Common myeloid progenitor, CD34-positive (primary cell): ENCODE measurements around the gene CA4.

Experiments
- CTCF ChIA-PET: fragments of 350-600 bp; sonication (Branson Sonifier 250); formaldehyde crosslinking; loops from one replicate; lab custom pipeline; 2021; ENCODE audit warnings: antibody characterized with exemption; lab: Charles Lee
- POLR2A ChIA-PET: fragments of 350-600 bp; sonication (Branson Sonifier 250); formaldehyde crosslinking; loops from one replicate; lab custom pipeline; 2021; ENCODE audit warnings: antibody characterized with exemption; lab: Charles Lee
- DNase-seq, 3 donors: peaks; one replicate each; pipeline versions ENCODE4 v3.0.0 to v3.0.0-alpha.2; 2013
- H3K27ac ChIP-seq, 2 experiments: 1 replicate in 1 of 2; 2 replicates in 1 of 2; pipeline ENCODE4 v1.7.0; 2013; ENCODE audit warnings: inconsistent platforms in 2 of 2, low read length in 2 of 2, mild to moderate bottlenecking in 2 of 2, low read depth in 1 of 2, moderate library complexity in 1 of 2; ENCODE audit not compliant: severe bottlenecking in 2 of 2, insufficient read depth in 1 of 2, poor library complexity in 1 of 2
- H3K27me3 ChIP-seq, 5 experiments: replicated peaks in 2 of 5; 1 replicate in 3 of 5; 2 replicates in 2 of 5; pipeline versions ENCODE4 v1.6.1 to v1.7.0; 2013; ENCODE audit warnings: low read length in 4 of 5, mild to moderate bottlenecking in 2 of 5, moderate library complexity in 2 of 5, inconsistent platforms in 1 of 5; ENCODE audit not compliant: insufficient read depth in 5 of 5, control insufficient read depth in 4 of 5
- H3K36me3 ChIP-seq, 4 experiments: 1 replicate in 2 of 4; 2 replicates in 2 of 4; pipeline versions ENCODE4 v1.6.1 to v1.7.0; 2013; ENCODE audit warnings: low read length in 3 of 4, control low read depth in 1 of 4, mild to moderate bottlenecking in 1 of 4; ENCODE audit not compliant: control insufficient read depth in 4 of 4, insufficient read depth in 4 of 4
- H3K4me1 ChIP-seq, 4 experiments: 1 replicate in 3 of 4; 2 replicates in 1 of 4; pipeline versions ENCODE4 v1.6.1 to v1.7.1; 2013; ENCODE audit warnings: low read length in 3 of 4, mild to moderate bottlenecking in 3 of 4, control low read depth in 1 of 4, inconsistent platforms in 1 of 4, moderate library complexity in 1 of 4; ENCODE audit not compliant: control insufficient read depth in 4 of 4, insufficient read depth in 4 of 4; ENCODE audit errors: control extremely low read depth in 1 of 4
- H3K4me3 ChIP-seq, 7 experiments: 1 replicate in 4 of 7; 2 replicates in 3 of 7; pipeline versions ENCODE4 v1.5.1 to v1.7.0; 2013; ENCODE audit warnings: mild to moderate bottlenecking in 7 of 7, low read length in 6 of 7, moderate library complexity in 6 of 7, inconsistent platforms in 2 of 7, low read depth in 2 of 7, control low read depth in 1 of 7; ENCODE audit not compliant: insufficient read depth in 4 of 7, control insufficient read depth in 1 of 7; ENCODE audit errors: extremely low read depth in 1 of 7
- H3K9me3 ChIP-seq, 5 experiments: 1 replicate in 4 of 5; 2 replicates in 1 of 5; pipeline versions ENCODE4 v1.6.1 to v1.7.1; 2013; ENCODE audit warnings: low read length in 4 of 5, mild to moderate bottlenecking in 2 of 5, inconsistent platforms in 1 of 5, low read depth in 1 of 5, moderate library complexity in 1 of 5; ENCODE audit not compliant: control insufficient read depth in 4 of 5, insufficient read depth in 2 of 5; ENCODE audit errors: control extremely low read depth in 1 of 5
- WGBS: methylation state at CpG from one replicate; pipeline ENCODE4 v1.1.5; 2013; ENCODE audit not compliant: insufficient coverage; 5-methylcytosine and 5-hydroxymethylcytosine counted together

CA4 gene

GRCh38 chr17:60139438-60140285, 10.1 kb upstream of the CA4 start:
- WGBS = 6% methylated on average over 61 of the region's 66 CpGs
- no peaks in the 10 kb centered on the region for H3K36me3 ChIP-seq
- H3K9me3 ChIP-seq = no peaks in the 10 kb centered on the region
- H3K4me1 ChIP-seq = peaks cover 4 to 45% (median 41%) of the 10 kb centered on the region in 4 experiments
- POLR2A ChIA-PET = no interaction called here
- CTCF ChIA-PET = interaction anchor here (1.0 to 3.4 kb wide), 4 partner anchors 11 to 53 kb away, joined by 3 to 25 read pairs (median 4); no protein-coding TSS in a partner anchor
- DNase-seq = peak; percentile 66 to 83 (median 82)
- H3K27ac ChIP-seq = no peak overlapping the region
- peak overlapping the region in 4 of 7 experiments; percentile 6 to 65 (median 50) for H3K4me3 ChIP-seq
- peaks cover 0 to 79% (median 31%) of the 10 kb centered on the region in 5 experiments for H3K27me3 ChIP-seq

GRCh38 chr17:60141111-60142018, 8.4 kb upstream of the CA4 start:
- peaks cover 0 to 37% (median 30%) of the 10 kb centered on the region in 4 experiments for H3K4me1 ChIP-seq
- ChIA-PET CTCF (interaction anchor here (0.7 to 3.4 kb wide), 13 partner anchors 11 to 63 kb away, joined by 3 to 25 read pairs (median 3); no protein-coding TSS in a partner anchor), POLR2A (interaction anchor here (0.6 kb wide), 1 partner anchor 318 kb away, joined by 3 read pairs; no protein-coding TSS in a partner anchor)
- DNase-seq = peak in 1 of 3 donors; percentile 42
- no peaks in the 10 kb centered on the region for H3K36me3 ChIP-seq
- WGBS = 6% methylated on average over 37 of the region's 52 CpGs
- H3K27ac ChIP-seq = no peak overlapping the region
- peaks cover 0 to 92% (median 33%) of the 10 kb centered on the region in 5 experiments for H3K27me3 ChIP-seq
- peak overlapping the region in 5 of 7 experiments; percentile 4 to 50 (median 37) for H3K4me3 ChIP-seq
- H3K9me3 ChIP-seq = no peaks in the 10 kb centered on the region

- H3K4me1 ChIP-seq = peaks cover 0 to 37% (median 30%) of the 10 kb centered on the region in 4 experiments
- H3K27me3 ChIP-seq = peaks cover 0 to 94% (median 37%) of the 10 kb centered on the region in 5 experiments
- peak; percentile 79 to 88 (median 86) for DNase-seq
- CTCF ChIA-PET = interaction anchor here (0.6 to 2.1 kb wide), 14 partner anchors 13 to 292 kb away, joined by 3 to 12 read pairs (median 3); no protein-coding TSS in a partner anchor
- H3K4me3 ChIP-seq = peak overlapping the region in 4 of 7 experiments; percentile 2 to 31 (median 9)
- POLR2A ChIA-PET = no interaction called here
- 14% methylated on average over 7 of the region's 10 CpGs for WGBS
- H3K27ac ChIP-seq = no peak overlapping the region
- H3K36me3 ChIP-seq = no peaks in the 10 kb centered on the region
- H3K9me3 ChIP-seq = no peaks in the 10 kb centered on the region
These were observed 6.8 kb upstream of the CA4 start for GRCh38 chr17:60142872-60143499.

- no peak for DNase-seq
- POLR2A ChIA-PET = no interaction called here
- H3K9me3 ChIP-seq = no peaks in the 10 kb centered on the region
- CTCF ChIA-PET = interaction anchor here (1.0 kb wide), 1 partner anchor 24 kb away, joined by 3 read pairs; no protein-coding TSS in a partner anchor
- no peak overlapping the region for H3K27ac ChIP-seq
- H3K4me1 ChIP-seq = peaks cover 0 to 33% (median 28%) of the 10 kb centered on the region in 4 experiments
- 57% methylated on average over 5 of the region's 17 CpGs for WGBS
- H3K4me3 ChIP-seq = no peak overlapping the region
- H3K36me3 ChIP-seq = no peaks in the 10 kb centered on the region
- peaks cover 0 to 94% (median 34%) of the 10 kb centered on the region in 5 experiments for H3K27me3 ChIP-seq
These were observed 4.5 kb upstream of the CA4 start for GRCh38 chr17:60145006-60145935.

GRCh38 chr17:60146206-60146605, 3.6 kb upstream of the CA4 start:
- ChIA-PET POLR2A (no interaction called here), CTCF (interaction anchor here (1.0 kb wide), 1 partner anchor 529 kb away, joined by 3 read pairs; no protein-coding TSS in a partner anchor)
- WGBS = 100% methylated on average over 1 of the region's 2 CpGs
- Histone ChIP-seq H3K4me1 (peaks cover 0 to 35% (median 30%) of the 10 kb centered on the region in 4 experiments), H3K27me3 (peaks cover 0 to 93% (median 34%) of the 10 kb centered on the region in 5 experiments), H3K4me3 (no peak overlapping the region), H3K36me3 (no peaks in the 10 kb centered on the region), H3K9me3 (no peaks in the 10 kb centered on the region), H3K27ac (no peak overlapping the region)
- no peak for DNase-seq
